ENCODE data around the gene CSPG4.

DNA sequence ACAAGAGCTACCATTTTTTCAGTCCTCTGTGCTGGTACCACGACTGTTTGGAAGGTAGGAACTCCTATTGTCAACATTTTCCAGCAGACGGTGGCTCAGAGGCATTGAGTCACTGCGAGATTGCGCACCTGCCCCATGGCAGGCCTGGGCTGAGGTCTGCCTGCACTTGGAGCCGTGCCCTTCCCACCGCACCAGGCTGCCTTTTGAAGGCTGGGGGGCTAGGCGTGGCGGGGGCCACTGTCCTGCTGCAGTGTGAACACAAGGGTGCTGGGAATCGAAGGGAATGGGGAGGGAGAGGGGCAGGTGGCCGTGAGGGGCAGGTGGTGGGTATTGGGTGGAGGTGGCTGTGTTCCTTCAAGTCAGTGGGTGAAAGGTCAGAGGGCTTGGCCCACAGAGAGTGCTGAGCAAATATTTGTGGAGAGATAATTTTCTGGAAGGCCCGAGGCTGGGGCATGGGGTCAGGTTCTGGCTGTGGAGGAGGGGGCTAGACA, 48.7 kb downstream of the CSPG4 start:
- TF ChIP-seq EZH2 (IDR thresholded peaks at IDR 0.05; ENCODE audit: low read length): no peak
- TF ChIP-seq, protein P1, sequence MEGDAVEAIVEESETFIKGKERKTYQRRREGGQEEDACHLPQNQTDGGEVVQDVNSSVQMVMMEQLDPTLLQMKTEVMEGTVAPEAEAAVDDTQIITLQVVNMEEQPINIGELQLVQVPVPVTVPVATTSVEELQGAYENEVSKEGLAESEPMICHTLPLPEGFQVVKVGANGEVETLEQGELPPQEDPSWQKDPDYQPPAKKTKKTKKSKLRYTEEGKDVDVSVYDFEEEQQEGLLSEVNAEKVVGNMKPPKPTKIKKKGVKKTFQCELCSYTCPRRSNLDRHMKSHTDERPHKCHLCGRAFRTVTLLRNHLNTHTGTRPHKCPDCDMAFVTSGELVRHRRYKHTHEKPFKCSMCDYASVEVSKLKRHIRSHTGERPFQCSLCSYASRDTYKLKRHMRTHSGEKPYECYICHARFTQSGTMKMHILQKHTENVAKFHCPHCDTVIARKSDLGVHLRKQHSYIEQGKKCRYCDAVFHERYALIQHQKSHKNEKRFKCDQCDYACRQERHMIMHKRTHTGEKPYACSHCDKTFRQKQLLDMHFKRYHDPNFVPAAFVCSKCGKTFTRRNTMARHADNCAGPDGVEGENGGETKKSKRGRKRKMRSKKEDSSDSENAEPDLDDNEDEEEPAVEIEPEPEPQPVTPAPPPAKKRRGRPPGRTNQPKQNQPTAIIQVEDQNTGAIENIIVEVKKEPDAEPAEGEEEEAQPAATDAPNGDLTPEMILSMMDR (optimal IDR thresholded peaks at IDR 0.05 in 1 of 3, IDR thresholded peaks at IDR 0.05 in 1 of 3, conservative IDR thresholded peaks at IDR 0.05 in 1 of 3; ENCODE audit: extremely low read depth in 1 of 3, insufficient read depth in 2 of 3, low read length in 3 of 3): no peak
